IPS-18c (cell line): ENCODE data around the gene SUMO3.
A peak's percentile ranks its signal among the peaks of the same experiment; 100 is the strongest.
"Not testable (repeated sequence)": the region's sequence is repeated elsewhere in the genome, so short reads cannot be mapped to it uniquely, and the experiment has no call there.

Experiments used
- H3K4me3 ChIP-seq: 2 replicates; pipeline ENCODE4 v1.7.0; 2013; ENCODE audit warnings: low read depth, mild to moderate bottlenecking, low read length, moderate library complexity; ENCODE audit not compliant: insufficient read depth
- H3K9me3 ChIP-seq: one replicate; pipeline ENCODE4 v1.6.1; 2013; ENCODE audit warnings: mild to moderate bottlenecking, low read length, moderate library complexity; ENCODE audit not compliant: control insufficient read depth, insufficient read depth

Gene SUMO3

GRCh38 chr21:44835647-44835973, 17.7 kb upstream of the SUMO3 start:
- Histone ChIP-seq H3K9me3 (peaks cover 2% of the 10 kb centered on the region), H3K4me3 (no peak overlapping the region)

- Histone ChIP-seq H3K9me3 (peaks cover 2% of the 10 kb centered on the region), H3K4me3 (no peak overlapping the region)
These were observed 17.2 kb upstream of the SUMO3 start for GRCh38 chr21:44834951-44835646.

GRCh38 chr21:44834231-44834950, 16.5 kb upstream of the SUMO3 start:
- Histone ChIP-seq H3K9me3 (peaks cover 2% of the 10 kb centered on the region), H3K4me3 (no peak overlapping the region)

GRCh38 chr21:44833663-44834062, 15.8 kb upstream of the SUMO3 start:
- no peak overlapping the region for H3K4me3 ChIP-seq
- no peaks in the 10 kb centered on the region for H3K9me3 ChIP-seq

GRCh38 chr21:44832516-44833255, 14.8 kb upstream of the SUMO3 start:
- not testable (repeated sequence) for H3K9me3 ChIP-seq, H3K4me3 ChIP-seq

- Histone ChIP-seq H3K9me3 (peaks cover 5% of the 10 kb centered on the region), H3K4me3 (no peak overlapping the region)
These were observed 13.5 kb upstream of the SUMO3 start for GRCh38 chr21:44831227-44831860.

GRCh38 chr21:44829507-44830092, 11.7 kb upstream of the SUMO3 start:
- H3K4me3 ChIP-seq: no peak overlapping the region
- peaks cover 5% of the 10 kb centered on the region for H3K9me3 ChIP-seq

- Histone ChIP-seq H3K4me3 (no peak overlapping the region), H3K9me3 (peaks cover 5% of the 10 kb centered on the region)
These were observed 10.6 kb upstream of the SUMO3 start for GRCh38 chr21:44828362-44829056.

GRCh38 chr21:44823179-44823660, 5.4 kb upstream of the SUMO3 start:
- Histone ChIP-seq H3K9me3 (peaks cover 21% of the 10 kb centered on the region), H3K4me3 (no peak overlapping the region)

- Histone ChIP-seq H3K4me3 (no peak overlapping the region), H3K9me3 (peaks cover 20% of the 10 kb centered on the region)
These were observed 4.8 kb upstream of the SUMO3 start for GRCh38 chr21:44822484-44823178.

- H3K9me3 ChIP-seq: peaks cover 20% of the 10 kb centered on the region
These were observed 3.0 kb upstream of the SUMO3 start for GRCh38 chr21:44820851-44821250.

GRCh38 chr21:44819283-44820243, 1.7 kb upstream of the SUMO3 start:
- peaks cover 20% of the 10 kb centered on the region for H3K9me3 ChIP-seq
- peak overlapping the region; percentile 81; the same call in 1 of the 2 replicates for H3K4me3 ChIP-seq

More at GRCh38 chr21:44820851-44821250, 3.0 kb upstream of the SUMO3 start:
- no peak overlapping the region for H3K4me3 ChIP-seq

GRCh38 chr21:44818640-44819011, 764 bp upstream of the SUMO3 start:
- Histone ChIP-seq H3K4me3 (peak overlapping the region; percentile 81), H3K9me3 (peaks cover 20% of the 10 kb centered on the region)

- H3K9me3 ChIP-seq: peaks cover 18% of the 10 kb centered on the region
These were observed 369 bp downstream of the SUMO3 start for GRCh38 chr21:44817506-44817880.

GRCh38 chr21:44816761-44817505, 929 bp downstream of the SUMO3 start:
- Histone ChIP-seq H3K4me3 (peak overlapping the region; percentile 81), H3K9me3 (peaks cover 18% of the 10 kb centered on the region)

More at GRCh38 chr21:44817506-44817880, 369 bp downstream of the SUMO3 start:
- peak overlapping the region; percentile 81 for H3K4me3 ChIP-seq
